Fibroblast of skin of left biceps (primary cell): ENCODE measurements around the gene CEACAM4.
A peak's percentile ranks its signal among the peaks of the same experiment; 100 is the strongest.
"Not testable (repeated sequence)": the region's sequence is repeated elsewhere in the genome, so short reads cannot be mapped to it uniquely, and the experiment has no call there.

ENCODE experiments used
- DNase-seq, 2 experiments: peaks; one replicate each; pipeline ENCODE4 v3.0.0-alpha.2; 2013; ENCODE audit warnings: low read depth in 2 of 2

CEACAM4 gene

DNA sequence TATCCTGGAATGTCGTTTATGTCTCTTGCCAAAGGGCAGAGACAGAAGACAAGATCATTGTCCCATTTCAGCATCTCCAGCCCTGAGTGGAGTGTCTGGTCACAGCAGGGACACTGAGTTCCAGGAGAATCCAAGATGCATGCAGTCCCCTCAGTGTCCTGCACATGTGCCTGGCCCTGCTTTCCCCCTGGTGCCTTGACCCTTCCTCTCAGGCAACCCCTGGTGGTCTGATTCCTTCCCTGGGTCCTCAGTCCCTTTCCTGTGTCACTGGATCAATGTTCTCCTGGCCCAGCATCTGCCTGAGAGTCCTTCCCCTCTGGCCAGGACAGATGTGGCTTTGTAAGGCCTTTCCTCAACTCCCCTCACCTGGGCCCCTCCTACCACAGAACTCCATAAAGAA is 41.9 kb downstream of the CEACAM4 start:
- DNase-seq, result no peak

DNA sequence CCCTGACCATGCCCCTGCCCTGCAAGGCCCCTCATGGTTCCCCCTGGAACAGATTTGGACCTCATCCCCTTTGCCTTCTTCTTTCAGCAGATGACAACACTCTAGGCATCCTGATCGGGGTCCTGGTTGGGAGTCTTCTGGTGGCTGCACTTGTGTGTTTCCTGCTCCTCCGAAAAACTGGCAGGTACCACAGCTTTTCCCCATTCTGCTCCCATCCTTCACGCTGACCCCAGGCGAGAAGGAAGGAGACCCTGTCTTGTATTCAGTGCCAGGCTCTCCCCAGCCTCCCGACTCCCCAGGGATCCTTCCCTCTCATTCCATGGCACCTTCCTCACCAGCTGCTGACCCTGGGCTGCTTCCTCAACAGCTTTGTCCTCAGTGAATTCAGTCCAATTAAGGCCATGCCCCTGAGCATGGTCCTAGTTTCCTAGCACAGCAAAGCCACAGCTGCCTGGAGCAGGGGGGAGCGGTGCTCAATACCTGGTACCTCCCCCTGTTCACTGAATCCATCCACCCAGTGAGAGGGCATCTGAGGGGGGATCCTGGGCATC is 42.5 kb downstream of the CEACAM4 start:
- DNase-seq, result no peak

- not testable (repeated sequence) for DNase-seq
Observed at GRCh38 chr19:41582577-41583182, 44.2 kb downstream of the CEACAM4 start.

GRCh38 chr19:41581068-41581467 is 45.8 kb downstream of the CEACAM4 start:
- not testable (repeated sequence) for DNase-seq

DNA sequence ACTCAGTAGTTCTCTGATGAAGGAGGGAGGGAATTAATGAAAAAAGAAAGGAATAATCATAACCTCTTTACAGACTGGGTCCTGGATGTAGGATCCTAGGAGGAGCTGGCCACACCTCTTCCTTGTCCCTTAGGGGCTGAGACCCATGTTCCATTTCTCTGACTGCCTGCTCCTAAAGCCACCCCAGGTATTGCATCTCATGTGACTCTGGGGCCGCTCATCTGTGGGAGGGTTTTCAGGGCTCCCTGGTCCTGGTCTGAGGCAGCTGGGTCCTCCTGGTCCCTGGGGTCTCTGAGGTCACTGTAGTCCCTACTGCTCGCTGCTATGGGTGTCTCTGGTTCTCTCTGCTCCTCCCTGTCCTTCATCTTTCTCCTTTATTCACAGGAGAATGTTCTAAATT is 48.0 kb downstream of the CEACAM4 start:
- no peak for DNase-seq

GRCh38 chr19:41577833-41578232 is 49.0 kb downstream of the CEACAM4 start:
- DNase-seq, result no peak

- DNase-seq, result no peak
Observed at GRCh38 chr19:41577144-41577830, 49.6 kb downstream of the CEACAM4 start.

- no peak for DNase-seq
Observed at GRCh38 chr19:41575998-41576397, 50.9 kb downstream of the CEACAM4 start, which contains the start of gene CEACAM21. CEACAM21 (plus strand) TSS chr19:41576166; CDS start chr19:41576275, 109 bp downstream.

DNA sequence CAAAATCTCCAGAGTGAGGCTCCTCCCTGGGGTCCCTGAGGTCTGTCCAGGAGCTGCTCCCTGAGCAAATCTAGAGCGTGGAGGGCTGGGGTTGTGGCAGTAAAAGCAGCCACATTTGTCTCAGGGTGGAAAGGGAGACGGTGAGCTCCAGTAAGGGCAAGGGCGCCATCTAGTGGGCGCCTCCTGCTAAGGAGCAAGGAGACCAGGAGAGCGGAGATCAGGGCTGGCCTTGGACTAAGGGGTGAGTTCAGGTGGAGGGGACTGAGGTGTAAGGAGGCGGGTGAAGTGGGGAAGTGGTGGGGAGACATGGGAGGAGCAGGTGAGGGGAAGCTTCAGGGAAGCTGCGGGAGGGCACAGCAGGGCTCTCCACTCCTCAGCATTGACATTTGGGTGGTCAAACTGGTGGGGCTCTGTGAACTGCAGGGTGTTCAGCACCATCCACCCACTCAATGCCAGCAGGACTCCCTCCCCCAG is 56.2 kb downstream of the CEACAM4 start:
- DNase-seq, result peak; percentile 16 to 21

DNA sequence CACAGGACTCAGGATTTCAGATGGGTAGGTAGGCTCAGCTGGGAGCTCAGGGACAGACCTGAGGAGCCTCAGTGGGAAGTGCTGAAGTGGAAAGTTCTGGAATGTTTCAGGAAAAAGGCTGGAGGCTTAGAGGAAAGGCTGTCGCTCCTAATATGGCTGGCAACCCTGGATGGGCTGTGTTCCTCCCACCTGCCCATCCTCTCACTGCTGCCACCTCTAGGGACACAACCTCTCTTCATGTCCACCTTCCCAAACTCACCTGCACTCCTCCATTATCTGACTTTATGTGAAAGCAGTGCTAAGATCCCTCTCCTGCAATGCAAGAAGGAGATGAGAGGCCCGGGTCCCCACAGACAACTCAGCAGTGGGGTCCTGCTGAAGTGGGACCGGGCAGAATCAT is 56.7 kb downstream of the CEACAM4 start:
- DNase-seq, result no peak

GRCh38 chr19:41569481-41570150 is 57.3 kb downstream of the CEACAM4 start:
- DNase-seq, result no peak
